ENCODE measurements around the gene FAIM2. TPM values are rescaled to one million over a fixed set of nuclear protein-coding genes. Genes with fewer than 3 reads are reported as not detected.

FAIM2 gene
- total and polyA plus RNA-seq, 9 donors = under 0.01 to 19.3 (median 2.4) TPM

GRCh38 chr12:49828133-49829091, 75.3 kb downstream of the FAIM2 start, which contains the start of gene NCKAP5L:
Gene NCKAP5L, minus strand, starts transcription at chr12:49828413. Its CDS starts 24,369 bp downstream, at chr12:49804044.
- 0% methylated on average over 43 to 61 of the region's 61 CpGs for WGBS, 3 donors
- Histone ChIP-seq H3K36me3 (no peaks in the 10 kb centered on the region), H3K4me1 (ENCODE audit: insufficient read depth) (peaks cover 14% of the 10 kb centered on the region), H3K27ac (peak within 1 kb of the TSS; percentile 71 to 88), H3K4me3 (peak within 1 kb of the TSS; percentile 61), H3K9me3 (no peaks in the 10 kb centered on the region), H3K27me3 (no peaks in the 10 kb centered on the region)
- no peak for TF ChIP-seq CTCF (IDR thresholded peaks at IDR 0.05)
- peak; percentile 8 for TF ChIP-seq POLR2A (IDR thresholded peaks at IDR 0.05)
- no peak for TF ChIP-seq EP300 (IDR thresholded peaks at IDR 0.05)
- DNase-seq = peak; percentile 94 to 98 (median 97)
- intact Hi-C loops (cut with DNase I) = no loop called here

GRCh38 chr12:49827401-49828099, 76.2 kb downstream of the FAIM2 start:
- H3K27me3 ChIP-seq = no peaks in the 10 kb centered on the region
- peak overlapping the region; percentile 71 to 88 for H3K27ac ChIP-seq
- intact Hi-C loops (cut with DNase I) = no loop called here
- H3K4me3 ChIP-seq = peak overlapping the region; percentile 61
- H3K9me3 ChIP-seq = no peaks in the 10 kb centered on the region
- TF ChIP-seq POLR2A (IDR thresholded peaks at IDR 0.05) = no peak
- TF ChIP-seq EP300 (IDR thresholded peaks at IDR 0.05) = no peak
- TF ChIP-seq CTCF (IDR thresholded peaks at IDR 0.05) = no peak
- H3K4me1 ChIP-seq (ENCODE audit: insufficient read depth) = peaks cover 21% of the 10 kb centered on the region
- DNase-seq = peak; percentile 76 to 88 (median 84)
- WGBS, 3 donors = 0 to 1% (median 1%) methylated on average over 28 to 38 of the region's 38 CpGs
- H3K36me3 ChIP-seq = no peaks in the 10 kb centered on the region

GRCh38 chr12:49827051-49827400, 76.7 kb downstream of the FAIM2 start:
- Histone ChIP-seq H3K9me3 (no peaks in the 10 kb centered on the region), H3K4me1 (ENCODE audit: insufficient read depth) (peaks cover 21% of the 10 kb centered on the region), H3K4me3 (peak overlapping the region; percentile 61), H3K36me3 (no peaks in the 10 kb centered on the region), H3K27ac (peak overlapping the region; percentile 18 to 88), H3K27me3 (no peaks in the 10 kb centered on the region)
- no peak for TF ChIP-seq EP300 (IDR thresholded peaks at IDR 0.05)
- TF ChIP-seq POLR2A (IDR thresholded peaks at IDR 0.05) = no peak
- no peak for TF ChIP-seq CTCF (IDR thresholded peaks at IDR 0.05)
- WGBS, 3 donors = 18 to 42% (median 20%) methylated on average over 6 of the region's 6 CpGs
- DNase-seq = no peak
- intact Hi-C loops (cut with DNase I) = no loop called here

- TF ChIP-seq EP300 (IDR thresholded peaks at IDR 0.05) = no peak
- TF ChIP-seq CTCF (IDR thresholded peaks at IDR 0.05) = no peak
- TF ChIP-seq POLR2A (IDR thresholded peaks at IDR 0.05) = no peak
- Histone ChIP-seq H3K27ac (no peak overlapping the region), H3K4me1 (ENCODE audit: insufficient read depth) (peaks cover 24% of the 10 kb centered on the region), H3K27me3 (no peaks in the 10 kb centered on the region), H3K4me3 (no peak overlapping the region), H3K36me3 (no peaks in the 10 kb centered on the region), H3K9me3 (no peaks in the 10 kb centered on the region)
- DNase-seq = no peak
- WGBS, 3 donors = 27 to 50% (median 49%) methylated on average over 4 of the region's 4 CpGs
- intact Hi-C loops (cut with DNase I) = no loop called here
Observed at GRCh38 chr12:49825971-49826421, 77.7 kb downstream of the FAIM2 start.
